Tibial nerve (tissue), 4 donors: Measurements from ENCODE around the gene AKAP5. TPM values are rescaled to one million over a fixed set of nuclear protein-coding genes. Genes with fewer than 3 reads are reported as not detected.
A peak's percentile ranks its signal among the peaks of the same experiment; 100 is the strongest.

Source experiments
- DNase-seq, 2 donors: peaks; one replicate each; pipeline ENCODE4 v3.0.0-alpha.2; 2019; ENCODE audit warnings: low spot score in 2 of 2
- H3K27ac ChIP-seq, 4 donors: fragments of 200-600 bp; sonication (generic) in 3 of 4; one replicate each; pipeline ENCODE4 v1.5.1; 2017 to 2019; ENCODE audit warnings: mild to moderate bottlenecking in 1 of 4
- H3K27me3 ChIP-seq, 2 donors: fragments of 200-600 bp; sonication (generic) in 1 of 2; one replicate each; pipeline versions ENCODE4 v1.5.1 to v1.6.0; 2017 to 2019
- H3K36me3 ChIP-seq, 3 donors: fragments of 200-600 bp; sonication (generic); one replicate each; pipeline ENCODE4 v1.5.1; 2018 to 2019
- H3K4me1 ChIP-seq, 4 donors: fragments of 200-600 bp; sonication (generic) in 3 of 4; one replicate each; pipeline ENCODE4 v1.5.1; 2017 to 2019
- H3K4me3 ChIP-seq, 4 donors: fragments of 200-600 bp; sonication (generic) in 3 of 4; one replicate each; pipeline ENCODE4 v1.5.1; 2017 to 2019; ENCODE audit warnings: mild to moderate bottlenecking in 1 of 4, moderate library complexity in 1 of 4
- H3K9me3 ChIP-seq, 4 donors: fragments of 200-600 bp; sonication (generic) in 3 of 4; one replicate each; pipeline ENCODE4 v1.5.1; 2017 to 2019
- CTCF ChIP-seq, 5 experiments: fragments of 200-600 bp in 3 of 5; fragments of 450-650 bp in 2 of 5; sonication (generic) in 3 of 5; IDR thresholded peaks; one replicate each; pipeline ENCODE4 v1.5.1; 2016 to 2019; ENCODE audit warnings: antibody characterized with exemption in 5 of 5, mild to moderate bottlenecking in 3 of 5, moderate library complexity in 2 of 5
- EP300 ChIP-seq, 2 donors: sonication (generic); formaldehyde crosslinking; IDR thresholded peaks; one replicate each; pipeline ENCODE4 v1.6.1; 2017; ENCODE audit warnings: antibody characterized with exemption in 2 of 2, mild to moderate bottlenecking in 1 of 2
- POLR2A ChIP-seq, 2 donors: fragments of 450-650 bp; IDR thresholded peaks; one replicate each; pipeline ENCODE4 v1.6.1; 2017; ENCODE audit warnings: antibody characterized with exemption in 2 of 2, mild to moderate bottlenecking in 2 of 2, moderate library complexity in 2 of 2
- WGBS, 2 donors: methylation state at CpG; one replicate each; pipeline ENCODE4 v1.1.5; 2018; 5-methylcytosine and 5-hydroxymethylcytosine counted together
- total RNA-seq, 4 donors: library from RNA; depleted of rRNA; stranded (reverse); fragments of >200 nt; gene quantifications; one replicate each; pipeline ENCODE4 v1.1.0, GENCODE V29; 2016

Gene AKAP5
- total RNA-seq, 4 donors from 2014 or later = 0.22 to 0.90 (median 0.50) TPM

- DNase-seq = no peak
- 86 to 89% methylated on average over 11 of the region's 11 CpGs for WGBS, 2 donors
- Histone ChIP-seq H3K9me3 (no peaks in the 10 kb centered on the region), H3K27me3 (no peaks in the 10 kb centered on the region), H3K36me3 (peaks cover 0 to 66% (median 0%) of the 10 kb centered on the region in 3 donors), H3K4me1 (peaks cover 0 to 4% (median 0%) of the 10 kb centered on the region in 4 donors), H3K4me3 (no peak overlapping the region), H3K27ac (no peak overlapping the region)
- TF ChIP-seq POLR2A (IDR thresholded peaks at IDR 0.05) (no peak), CTCF (IDR thresholded peaks at IDR 0.05) (no peak), EP300 (IDR thresholded peaks at IDR 0.05) (no peak)
Measured at GRCh38 chr14:64444140-64444539, 21.2 kb upstream of the AKAP5 start.

DNA sequence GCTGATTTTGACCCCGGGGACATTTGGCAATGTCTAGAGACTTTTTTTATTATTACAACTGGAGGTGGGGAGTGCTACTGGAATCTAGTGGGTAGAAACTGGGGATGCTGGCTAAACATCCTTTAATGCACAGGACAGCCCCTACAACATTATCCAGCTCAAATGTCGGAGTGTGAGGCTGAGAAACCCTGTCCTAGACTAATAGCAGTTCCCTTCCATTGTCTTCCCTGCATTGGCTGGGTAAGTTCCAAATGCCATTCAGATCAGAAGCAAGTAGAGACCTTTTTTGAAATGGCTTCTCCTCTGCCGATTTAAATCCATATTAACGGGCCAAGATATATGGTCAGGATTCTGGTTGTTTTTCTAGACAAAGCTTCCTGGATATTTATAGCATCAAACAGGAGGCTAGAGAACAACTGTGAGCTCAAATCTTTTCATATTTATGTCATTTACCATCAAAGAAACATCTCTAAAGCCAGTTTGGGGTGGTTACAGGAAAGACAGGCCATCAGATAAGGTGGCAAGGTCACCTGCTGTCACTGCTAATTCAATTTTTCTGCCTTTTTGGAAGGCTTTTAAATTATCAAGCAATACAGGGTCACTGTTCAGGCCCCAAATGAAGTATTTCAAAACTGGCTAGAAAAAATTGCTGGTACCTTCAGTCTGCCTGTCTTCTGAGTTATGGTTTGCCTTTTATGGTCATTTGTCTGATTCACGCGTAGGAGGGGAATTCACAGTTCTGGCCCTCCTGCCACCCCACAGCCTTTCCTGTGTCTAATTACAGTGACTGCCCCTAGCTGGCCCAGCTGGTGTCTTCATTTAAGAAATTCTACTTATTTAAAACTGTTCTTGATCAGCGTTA is 20.1 kb upstream of the AKAP5 start:
- TF ChIP-seq EP300 (IDR thresholded peaks at IDR 0.05) = no peak
- TF ChIP-seq CTCF (IDR thresholded peaks at IDR 0.05) = no peak
- no peak for TF ChIP-seq POLR2A (IDR thresholded peaks at IDR 0.05)
- peaks cover 0 to 72% (median 0%) of the 10 kb centered on the region in 3 donors for H3K36me3 ChIP-seq
- H3K27me3 ChIP-seq = no peaks in the 10 kb centered on the region
- H3K4me1 ChIP-seq = peaks cover 0 to 4% (median 0%) of the 10 kb centered on the region in 4 donors
- peak overlapping the region in 3 of 4 donors; percentile 15 to 55 (median 41) for H3K27ac ChIP-seq
- no peaks in the 10 kb centered on the region for H3K9me3 ChIP-seq
- 71 to 73% methylated on average over 7 of the region's 7 CpGs for WGBS, 2 donors
- no peak overlapping the region for H3K4me3 ChIP-seq
- DNase-seq = no peak

DNA sequence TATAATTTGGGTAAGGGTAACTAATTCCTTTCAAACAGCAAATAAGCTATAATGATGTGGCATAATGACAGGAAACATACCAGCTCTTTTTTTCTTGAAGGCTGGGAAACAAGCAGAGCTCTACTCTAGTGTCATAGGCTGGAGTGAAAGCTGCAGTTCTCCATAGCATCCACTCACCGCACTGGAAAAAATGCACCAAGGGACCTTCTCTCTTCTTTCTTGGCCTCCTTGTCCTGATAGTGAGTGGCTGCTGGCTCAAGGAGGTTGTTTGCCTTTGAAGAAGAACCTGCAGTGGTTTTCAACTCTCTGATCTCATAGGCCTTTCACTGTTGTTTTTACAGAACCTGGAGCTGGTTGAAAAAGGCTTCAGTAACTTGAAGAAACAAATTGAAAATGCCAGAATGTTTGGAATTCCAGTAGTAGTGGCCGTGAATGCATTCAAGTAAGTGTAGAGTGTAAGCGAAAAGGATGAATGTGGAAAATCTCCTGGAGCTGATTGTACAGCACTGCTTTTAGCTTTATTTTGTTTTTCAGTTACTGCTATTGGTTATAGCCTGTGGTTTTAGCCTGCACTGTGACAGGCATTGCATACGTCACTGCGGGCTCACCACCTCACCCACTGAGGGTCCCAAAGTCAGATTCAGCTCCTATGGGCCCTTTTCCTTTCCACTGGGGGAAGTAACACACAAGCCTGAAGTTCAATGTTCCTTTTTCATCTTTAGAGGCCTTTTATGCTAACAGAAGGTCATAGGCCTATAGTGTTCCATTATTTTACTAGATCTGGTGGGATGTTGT is 17.2 kb upstream of the AKAP5 start:
- WGBS, 2 donors = 71 to 79% methylated on average over 5 of the region's 5 CpGs
- no peak for TF ChIP-seq POLR2A (IDR thresholded peaks at IDR 0.05)
- no peak for TF ChIP-seq EP300 (IDR thresholded peaks at IDR 0.05)
- no peak for TF ChIP-seq CTCF (IDR thresholded peaks at IDR 0.05)
- H3K36me3 ChIP-seq = peaks cover 0 to 71% (median 0%) of the 10 kb centered on the region in 3 donors
- H3K27ac ChIP-seq = no peak overlapping the region
- H3K4me3 ChIP-seq = no peak overlapping the region
- H3K27me3 ChIP-seq = no peaks in the 10 kb centered on the region
- no peak for DNase-seq
- no peaks in the 10 kb centered on the region for H3K9me3 ChIP-seq
- peaks cover 0 to 4% (median 0%) of the 10 kb centered on the region in 4 donors for H3K4me1 ChIP-seq

DNA sequence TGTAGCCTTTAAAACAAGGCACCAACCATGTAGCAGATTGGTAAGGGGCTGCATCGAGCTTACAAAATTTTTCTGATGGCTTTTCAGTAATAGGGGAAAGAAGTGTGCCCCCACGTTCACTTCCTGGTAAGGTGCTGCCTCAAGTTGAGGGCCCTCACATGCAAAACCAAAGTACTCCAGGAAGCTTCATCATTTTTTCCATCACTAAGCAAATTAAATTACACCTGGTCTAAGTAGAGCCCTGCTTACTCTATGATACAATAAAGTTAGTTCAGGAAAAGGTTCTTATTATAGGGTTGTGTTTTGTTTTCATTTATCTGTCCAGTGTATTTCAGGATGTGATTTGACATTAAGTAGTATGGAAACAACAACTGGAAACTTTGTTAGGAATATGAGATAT is 15.0 kb upstream of the AKAP5 start:
- Histone ChIP-seq H3K36me3 (peaks cover 0 to 73% (median 15%) of the 10 kb centered on the region in 3 donors), H3K4me1 (no peaks in the 10 kb centered on the region), H3K9me3 (no peaks in the 10 kb centered on the region), H3K4me3 (no peak overlapping the region), H3K27ac (no peak overlapping the region), H3K27me3 (no peaks in the 10 kb centered on the region)
- WGBS, 2 donors = 89 to 91% methylated on average over 2 of the region's 2 CpGs
- DNase-seq = no peak
- TF ChIP-seq POLR2A (IDR thresholded peaks at IDR 0.05) = no peak
- no peak for TF ChIP-seq EP300 (IDR thresholded peaks at IDR 0.05)
- no peak for TF ChIP-seq CTCF (IDR thresholded peaks at IDR 0.05)

GRCh38 chr14:64454671-64455070 is 10.6 kb upstream of the AKAP5 start:
- H3K27me3 ChIP-seq = no peaks in the 10 kb centered on the region
- H3K36me3 ChIP-seq = peaks cover 0 to 89% (median 15%) of the 10 kb centered on the region in 3 donors
- DNase-seq = no peak
- TF ChIP-seq CTCF (IDR thresholded peaks at IDR 0.05) (no peak), POLR2A (IDR thresholded peaks at IDR 0.05) (no peak), EP300 (IDR thresholded peaks at IDR 0.05) (no peak)
- H3K27ac ChIP-seq = no peak overlapping the region
- WGBS, 2 donors = 95 to 96% methylated on average over 10 of the region's 10 CpGs
- no peak overlapping the region for H3K4me3 ChIP-seq
- H3K4me1 ChIP-seq = no peaks in the 10 kb centered on the region
- H3K9me3 ChIP-seq = no peaks in the 10 kb centered on the region
